Measurements from ENCODE around the gene MDFI.

MDFI gene

DNA sequence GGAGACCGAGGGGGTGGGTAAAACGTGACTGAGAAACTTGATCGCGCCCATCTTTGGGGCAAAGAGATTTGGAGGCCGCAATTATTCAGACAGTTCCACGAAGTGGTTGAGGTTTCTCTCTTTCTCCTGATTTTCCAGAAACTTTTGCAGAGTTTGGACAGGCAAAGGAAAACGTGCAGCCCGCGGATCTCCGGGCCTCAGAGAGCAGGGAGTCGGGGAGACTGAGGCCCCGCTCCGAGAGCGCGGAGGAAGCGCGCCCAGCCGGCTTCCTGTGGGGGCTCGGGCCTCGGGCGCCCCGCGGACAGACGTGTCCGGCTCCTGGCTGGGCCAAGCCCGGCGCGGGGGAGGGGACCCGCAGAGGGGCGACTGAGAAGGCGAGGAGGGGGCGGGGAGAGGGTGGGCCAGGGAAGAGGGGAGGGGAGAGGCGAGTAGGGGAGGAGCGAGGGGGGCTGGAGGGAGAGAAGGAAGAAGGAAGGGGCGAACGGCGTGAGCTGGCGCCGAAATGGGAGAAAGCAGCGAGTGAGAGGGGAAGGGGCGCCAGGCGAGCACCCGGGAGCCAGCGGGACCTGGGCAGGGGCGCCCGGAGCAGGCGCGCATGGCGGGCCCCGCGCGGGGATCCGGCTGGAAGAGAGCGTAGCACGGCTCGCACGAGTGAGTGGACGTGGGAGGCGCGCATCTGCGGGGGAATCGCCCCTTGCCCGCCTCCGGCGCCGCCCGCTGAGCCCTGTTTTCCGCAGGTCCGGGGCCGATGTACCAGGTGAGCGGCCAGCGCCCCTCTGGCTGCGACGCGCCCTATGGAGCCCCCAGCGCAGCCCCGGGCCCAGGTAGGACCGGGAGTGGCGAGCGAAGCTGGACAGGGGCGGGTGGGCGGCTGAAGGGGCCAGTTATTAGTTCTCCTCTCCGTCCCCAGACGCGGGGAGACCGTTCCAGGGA lies at the start of gene MDFI:
TSS of gene MDFI (plus strand) at position 467 of the 933 bp plus-strand sequence. CDS start at position 749, 282 bp downstream.
- no peak for DNase-seq

DNA sequence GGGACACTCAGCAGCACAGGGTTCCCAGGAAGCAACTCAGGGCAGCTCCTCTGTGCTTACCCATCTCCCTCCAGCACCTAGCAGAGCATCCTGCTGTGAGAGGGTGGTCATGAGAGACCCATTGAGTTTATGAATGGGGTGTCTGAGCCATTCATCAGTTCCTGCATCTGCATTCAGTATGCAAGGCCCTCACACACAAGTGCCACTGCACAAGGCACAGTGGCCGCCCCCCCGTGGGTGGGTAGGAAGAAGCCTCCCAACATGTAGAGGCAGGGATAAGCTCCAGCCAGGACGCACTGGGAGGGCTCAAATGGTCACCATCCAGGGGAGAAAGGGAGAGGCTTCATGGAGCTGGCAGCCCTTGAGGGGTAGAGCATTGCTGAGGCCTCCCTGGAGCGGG lies 49.0 kb upstream of the MDFI start:
- no peak for DNase-seq

DNA sequence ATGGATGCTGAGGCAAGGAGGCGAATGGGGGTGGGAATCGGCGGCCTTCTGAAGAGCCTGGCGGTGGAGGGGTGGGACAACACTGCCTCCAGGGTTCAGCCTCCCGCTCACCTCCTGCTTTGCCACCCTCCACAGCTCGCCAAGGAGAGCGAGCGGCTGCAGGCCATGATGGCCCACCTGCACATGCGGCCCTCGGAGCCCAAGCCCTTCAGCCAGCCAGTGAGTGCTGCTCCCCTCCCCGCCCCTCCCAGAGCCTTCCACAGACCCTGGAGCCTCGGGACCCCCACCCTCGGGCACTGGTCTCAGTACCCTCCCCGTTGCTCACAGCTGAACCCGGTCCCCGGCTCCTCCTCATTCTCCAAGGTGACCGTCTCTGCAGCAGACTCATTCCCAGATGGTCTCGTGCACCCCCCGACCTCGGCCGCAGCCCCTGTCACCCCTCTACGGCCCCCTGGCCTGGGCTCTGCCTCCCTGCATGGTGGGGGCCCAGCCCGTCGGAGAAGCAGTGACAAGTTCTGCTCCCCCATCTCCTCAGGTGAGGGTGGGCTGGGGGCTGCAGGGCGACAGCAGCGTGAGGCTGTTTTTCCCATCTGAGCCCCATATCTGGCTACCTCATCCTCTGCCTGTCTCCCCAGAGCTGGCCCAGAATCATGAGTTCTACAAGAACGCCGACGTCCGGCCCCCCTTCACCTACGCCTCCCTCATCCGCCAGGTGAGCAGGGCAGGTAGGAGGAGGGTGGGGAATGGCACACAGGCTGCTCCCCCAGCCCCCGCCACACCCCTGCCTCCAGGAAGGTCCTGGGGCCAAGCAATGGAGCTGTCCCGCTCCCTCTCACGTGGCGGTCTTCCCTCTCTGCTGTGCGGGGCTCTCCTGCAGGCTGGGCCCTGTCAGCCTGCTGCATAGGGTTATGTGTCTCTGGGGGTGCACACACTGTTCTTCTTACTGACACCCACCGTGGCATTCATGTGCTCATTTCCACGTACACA lies 48.3 kb upstream of the MDFI start:
- DNase-seq: no peak

DNA sequence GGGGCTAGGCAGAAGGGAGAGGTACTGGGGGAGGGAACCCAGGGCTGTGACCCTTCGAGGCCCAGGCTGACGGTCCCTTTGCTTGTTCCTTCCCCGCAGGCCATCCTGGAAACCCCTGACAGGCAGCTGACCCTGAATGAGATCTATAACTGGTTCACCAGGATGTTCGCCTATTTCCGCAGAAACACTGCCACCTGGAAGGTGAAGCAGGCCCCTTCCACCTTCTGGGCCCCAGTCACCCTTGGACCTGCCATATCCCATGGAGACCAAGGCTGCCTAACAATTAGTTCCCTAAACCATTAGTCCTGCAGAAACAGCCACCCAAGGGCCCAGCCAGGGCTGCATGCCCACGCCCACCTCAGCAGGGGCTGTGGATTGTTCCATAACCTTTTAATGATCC lies 47.1 kb upstream of the MDFI start:
- DNase-seq: no peak

DNA sequence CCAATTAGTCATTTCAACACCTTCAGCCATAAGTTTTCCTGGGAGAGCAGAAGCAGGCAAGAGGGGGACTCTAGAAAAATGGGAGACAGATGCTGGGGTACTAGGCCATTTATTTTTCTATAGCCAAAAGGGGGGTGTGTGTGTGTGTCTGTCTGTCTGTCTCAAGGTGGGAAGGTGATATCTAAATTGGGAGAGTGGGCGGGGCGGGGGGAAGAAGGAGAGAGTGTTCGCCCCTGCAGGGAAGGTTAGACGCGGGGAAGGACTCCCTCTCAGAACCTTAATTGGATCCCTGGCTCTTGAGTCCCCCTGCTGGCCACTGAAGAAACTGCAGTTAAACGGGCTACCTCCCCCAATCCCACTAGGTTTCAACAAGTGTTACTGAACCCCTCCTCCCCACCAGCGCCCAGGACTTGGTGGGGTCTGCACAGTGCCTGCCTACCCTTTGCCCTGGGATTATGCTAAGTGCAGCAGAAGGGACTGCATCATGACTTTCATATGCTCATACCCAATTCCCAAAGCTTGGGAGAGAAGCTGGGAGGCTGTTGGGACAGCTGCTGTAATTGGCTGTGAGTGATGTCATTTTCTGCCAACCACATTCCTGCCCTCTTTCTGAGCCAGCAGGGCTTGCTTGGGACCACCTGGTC lies 46.3 kb upstream of the MDFI start:
- DNase-seq: peak; percentile 68

DNA sequence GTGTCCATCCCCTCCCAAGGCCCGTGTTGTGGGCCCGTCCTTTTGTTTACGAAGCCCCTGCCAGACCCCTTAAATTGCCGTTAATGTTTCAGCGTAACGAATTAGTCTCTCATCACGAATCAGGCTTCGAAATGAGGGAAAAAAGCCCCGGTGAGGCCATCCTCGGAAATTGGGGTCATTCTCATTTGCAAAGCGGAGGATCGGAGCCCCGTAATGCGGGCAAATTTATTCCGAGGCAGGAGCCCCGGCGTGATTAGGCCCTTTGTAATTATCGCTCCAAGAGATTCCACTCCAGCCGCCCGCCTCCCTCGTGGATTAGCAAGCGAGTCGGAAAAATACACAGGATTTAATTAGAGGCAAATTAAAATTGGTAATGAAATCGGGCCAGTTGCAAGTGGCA lies 44.9 kb upstream of the MDFI start:
- DNase-seq: no peak

DNA sequence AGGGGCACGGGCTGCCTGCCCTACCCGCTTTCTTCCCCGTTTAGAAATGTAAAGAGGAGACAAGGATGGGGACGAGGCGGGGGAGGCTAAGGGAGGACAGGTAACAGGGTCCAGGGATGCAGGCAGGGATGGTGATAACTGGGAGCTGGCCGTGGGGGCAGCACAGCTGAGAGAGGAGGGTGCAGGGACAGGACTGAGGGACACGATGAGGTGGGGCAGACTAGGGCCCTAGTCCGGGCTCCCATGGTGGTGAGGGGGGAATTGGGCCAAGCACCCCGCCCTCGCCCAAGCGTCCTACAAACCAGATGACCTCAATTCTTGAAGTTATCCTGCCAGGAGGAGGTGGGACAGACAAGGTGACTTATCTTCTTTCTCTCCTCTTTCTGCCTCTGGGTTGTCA lies 44.4 kb upstream of the MDFI start:
- no peak for DNase-seq

DNA sequence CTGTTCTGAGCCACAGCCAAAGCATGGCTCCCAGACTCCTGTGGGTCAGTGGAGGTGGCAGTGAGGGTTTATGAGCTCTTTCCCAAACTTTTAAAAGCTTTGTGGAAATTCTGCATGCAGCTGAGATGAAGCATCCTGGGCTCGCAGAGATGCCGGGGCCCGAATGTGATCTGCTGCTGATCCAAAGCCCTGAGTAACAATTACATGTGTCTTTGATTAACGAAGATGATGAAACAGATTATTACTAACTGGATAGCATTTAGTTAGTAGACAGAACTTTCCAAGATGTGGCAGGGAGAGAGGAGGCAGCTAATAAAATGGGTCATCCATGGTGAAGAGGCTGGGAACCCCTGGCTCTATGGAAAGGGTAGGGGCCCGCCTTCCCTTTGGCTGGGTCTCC lies 43.9 kb upstream of the MDFI start:
- DNase-seq: no peak

DNA sequence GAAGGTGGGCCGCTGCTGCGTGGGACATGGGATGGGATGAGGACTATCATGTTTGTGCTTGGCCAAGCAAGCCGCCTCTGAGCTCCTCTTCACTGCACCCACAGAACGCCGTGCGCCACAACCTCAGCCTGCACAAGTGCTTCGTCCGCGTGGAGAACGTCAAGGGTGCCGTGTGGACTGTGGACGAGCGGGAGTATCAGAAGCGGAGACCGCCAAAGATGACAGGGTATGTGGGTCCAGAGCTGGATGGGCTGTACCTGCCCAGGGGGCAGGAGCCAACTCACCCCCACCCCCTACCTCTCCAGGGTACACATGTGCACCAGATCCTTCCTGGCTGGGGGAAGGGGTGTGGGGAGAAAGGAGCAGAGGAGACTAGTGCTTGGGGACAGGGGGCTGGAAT lies 43.5 kb upstream of the MDFI start:
- DNase-seq: no peak

DNA sequence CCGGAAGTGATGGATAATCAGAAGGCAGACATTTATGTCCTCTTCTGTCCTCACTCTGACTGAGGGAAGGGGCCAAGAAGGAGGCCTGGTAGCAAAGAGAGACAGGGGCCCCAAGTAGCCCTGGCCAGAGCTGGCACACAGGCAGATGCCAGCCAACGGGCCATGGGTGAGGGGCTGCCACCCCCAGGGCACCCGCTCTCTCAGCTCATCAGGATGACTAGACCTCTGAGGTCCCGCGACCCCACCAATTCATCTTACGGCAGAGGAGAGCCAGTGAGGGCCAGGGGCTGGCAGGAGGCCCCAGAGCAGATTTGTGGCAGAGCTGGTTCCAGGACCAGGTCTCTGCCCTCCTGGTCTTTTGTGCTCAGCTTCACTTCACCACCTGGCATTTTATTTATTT lies 43.1 kb upstream of the MDFI start:
- no peak for DNase-seq

GRCh38 chr6:41596096-41596685 lies 42.1 kb upstream of the MDFI start:
- DNase-seq: no peak

- DNase-seq: no peak
These were observed 41.5 kb upstream of the MDFI start for GRCh38 chr6:41596807-41597206.

DNA sequence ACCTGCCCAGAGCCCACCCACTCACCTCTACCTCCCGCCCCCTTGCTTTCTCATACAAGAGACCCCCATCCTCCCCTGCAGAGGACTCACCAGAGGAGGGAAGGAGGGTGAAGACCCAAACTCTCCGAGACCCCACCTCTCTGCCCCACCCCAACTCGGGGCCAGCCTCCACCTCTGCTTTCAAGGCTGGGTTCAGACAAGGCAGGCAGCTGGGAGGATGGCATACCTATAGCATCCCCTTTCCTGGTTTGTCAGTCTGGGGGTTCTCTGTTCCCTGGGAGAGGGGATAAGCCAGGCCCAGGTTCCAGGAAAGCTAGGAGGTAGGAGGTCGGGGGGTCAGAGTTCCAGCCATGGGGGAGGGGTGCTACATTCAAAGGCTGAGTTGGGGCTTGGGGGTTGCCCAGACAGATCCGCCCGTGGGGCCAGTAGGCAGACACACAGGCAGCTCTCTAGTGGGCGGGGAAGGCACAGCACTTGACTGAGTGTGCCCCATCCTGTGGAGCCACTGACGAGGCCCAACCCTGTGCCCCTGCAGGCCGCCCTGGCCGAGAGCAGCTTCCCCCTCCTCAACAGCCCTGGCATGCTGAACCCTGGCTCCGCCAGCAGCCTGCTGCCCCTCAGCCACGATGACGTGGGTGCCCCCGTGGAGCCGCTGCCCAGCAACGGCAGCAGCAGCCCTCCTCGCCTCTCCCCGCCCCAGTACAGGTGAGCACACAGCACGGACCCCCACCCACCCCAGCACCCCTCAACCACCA lies 40.8 kb upstream of the MDFI start:
- no peak for DNase-seq

DNA sequence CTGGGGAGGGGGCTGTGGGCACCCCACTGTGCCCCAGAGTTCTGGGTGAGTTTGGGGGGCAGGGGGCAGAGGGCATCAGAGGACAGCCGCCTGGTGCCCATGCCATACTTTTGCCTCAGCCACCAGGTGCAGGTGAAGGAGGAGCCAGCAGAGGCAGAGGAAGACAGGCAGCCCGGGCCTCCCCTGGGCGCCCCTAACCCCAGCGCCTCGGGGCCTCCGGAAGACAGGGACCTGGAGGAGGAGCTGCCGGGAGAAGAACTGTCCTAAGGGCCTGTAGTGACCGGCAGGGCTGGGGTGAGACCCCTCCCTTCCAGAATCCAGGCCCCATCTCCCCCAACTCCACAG lies 39.6 kb upstream of the MDFI start:
- no peak for DNase-seq

- no peak for DNase-seq
These were observed 39.0 kb upstream of the MDFI start for GRCh38 chr6:41599015-41599851.

DNA sequence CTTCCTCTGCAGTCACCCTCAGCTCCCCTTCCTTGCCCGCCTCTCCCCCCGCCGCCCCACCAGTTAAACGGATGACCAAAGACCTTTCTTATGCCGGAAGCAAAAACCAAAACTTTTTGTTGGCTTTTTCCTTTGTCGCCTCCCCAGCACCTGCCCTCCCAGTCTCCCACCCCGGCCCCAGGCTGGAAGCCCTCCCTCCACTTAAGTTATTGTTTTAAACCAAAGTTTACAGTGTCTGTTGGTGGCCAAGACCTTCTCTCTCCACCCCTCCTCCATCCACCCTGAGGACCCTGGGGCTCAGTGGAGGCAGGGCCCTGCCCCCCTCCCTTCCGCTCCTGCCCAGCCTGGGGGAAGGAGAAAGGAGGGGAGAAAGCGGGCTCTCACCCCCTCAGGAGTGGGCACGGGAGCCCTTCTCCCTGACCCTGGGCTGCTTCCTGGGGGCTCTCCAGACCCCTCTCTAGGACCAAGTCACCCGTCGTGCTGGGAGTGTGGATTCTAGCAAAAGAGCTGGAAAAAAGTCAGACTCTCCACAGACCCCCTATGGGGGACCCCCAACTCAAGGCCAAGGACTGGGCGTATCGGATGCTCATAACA lies 38.3 kb upstream of the MDFI start:
- no peak for DNase-seq

- DNase-seq: no peak
These were observed 37.6 kb upstream of the MDFI start for GRCh38 chr6:41600499-41601247.

GRCh38 chr6:41601248-41601549 lies 37.1 kb upstream of the MDFI start:
- DNase-seq: no peak

GRCh38 chr6:41602422-41602743 lies 35.9 kb upstream of the MDFI start:
- no peak for DNase-seq

GRCh38 chr6:41602864-41603608 lies 35.2 kb upstream of the MDFI start:
- DNase-seq: peak; percentile 57
